HG03469 (cell line): ENCODE results near the gene TLR10.
A peak's percentile ranks its signal among the peaks of the same experiment; 100 is the strongest.

Experiments
- ATAC-seq: cut with Tn5 transposase; IDR thresholded peaks from one replicate; pipeline ENCODE4 v1.9.1; 2021; ENCODE audit warnings: mild to moderate bottlenecking, moderate library complexity, moderate number of reproducible peaks; ENCODE audit not compliant: unreplicated experiment

TLR10 gene

DNA sequence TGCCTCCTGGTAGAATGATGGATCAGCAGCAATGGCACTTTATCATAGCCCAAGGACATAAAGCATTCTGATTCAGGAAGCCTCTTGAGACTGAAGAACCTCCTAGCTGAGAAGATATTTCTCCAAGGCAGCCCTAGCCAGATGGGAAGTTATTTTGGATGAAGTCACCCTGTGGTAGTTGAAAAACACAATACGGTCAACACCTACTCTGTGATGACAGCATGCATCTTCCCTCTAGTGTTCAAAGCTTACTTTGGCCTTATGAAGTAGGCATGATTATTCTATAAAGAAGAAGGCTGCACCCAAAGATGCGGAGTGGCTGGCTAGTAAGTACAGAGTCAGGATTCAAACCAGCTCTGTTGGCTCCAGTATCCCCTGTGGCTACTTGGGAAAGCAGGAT is 47.9 kb downstream of the TLR10 start:
- ATAC-seq: no peak

DNA sequence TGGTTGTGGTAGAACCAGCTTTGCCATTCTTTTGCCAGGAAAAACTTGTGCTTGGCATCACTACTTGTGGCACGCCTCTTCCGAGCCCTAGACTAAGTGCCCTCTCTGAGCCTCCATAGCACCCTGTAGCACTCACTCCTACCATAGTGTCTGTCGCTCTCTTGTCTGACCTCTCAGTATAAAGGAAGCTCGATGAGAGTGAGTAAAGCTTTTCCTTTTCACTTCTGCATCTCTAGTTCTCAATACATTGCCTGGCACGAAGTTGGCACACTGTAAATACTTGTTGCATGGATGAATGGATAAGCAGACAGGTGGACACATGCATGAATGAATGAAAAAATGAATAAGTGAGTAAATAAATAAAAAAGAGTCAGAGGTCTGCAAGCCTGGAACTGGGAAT is 48.3 kb downstream of the TLR10 start:
- no peak for ATAC-seq

DNA sequence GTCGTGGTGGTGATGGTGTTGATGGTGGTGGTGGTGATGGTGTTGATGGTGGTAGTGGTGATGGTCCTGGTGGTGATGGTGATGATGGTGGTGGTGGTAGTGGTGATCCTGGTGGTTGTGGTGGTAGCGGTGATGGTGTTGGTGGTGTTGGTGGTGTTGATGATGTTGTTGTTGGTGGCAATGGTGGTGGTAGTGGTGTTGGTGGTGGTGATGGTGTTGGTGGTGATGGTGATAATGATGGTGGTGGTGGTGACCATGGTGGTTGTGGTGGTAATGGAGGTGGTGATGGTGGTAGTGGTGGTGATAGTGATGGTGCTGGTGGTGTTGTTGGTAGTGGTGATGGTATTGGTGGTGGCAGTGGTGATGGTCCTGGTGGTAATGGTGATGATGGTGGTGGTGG is 49.1 kb downstream of the TLR10 start:
- no peak for ATAC-seq

DNA sequence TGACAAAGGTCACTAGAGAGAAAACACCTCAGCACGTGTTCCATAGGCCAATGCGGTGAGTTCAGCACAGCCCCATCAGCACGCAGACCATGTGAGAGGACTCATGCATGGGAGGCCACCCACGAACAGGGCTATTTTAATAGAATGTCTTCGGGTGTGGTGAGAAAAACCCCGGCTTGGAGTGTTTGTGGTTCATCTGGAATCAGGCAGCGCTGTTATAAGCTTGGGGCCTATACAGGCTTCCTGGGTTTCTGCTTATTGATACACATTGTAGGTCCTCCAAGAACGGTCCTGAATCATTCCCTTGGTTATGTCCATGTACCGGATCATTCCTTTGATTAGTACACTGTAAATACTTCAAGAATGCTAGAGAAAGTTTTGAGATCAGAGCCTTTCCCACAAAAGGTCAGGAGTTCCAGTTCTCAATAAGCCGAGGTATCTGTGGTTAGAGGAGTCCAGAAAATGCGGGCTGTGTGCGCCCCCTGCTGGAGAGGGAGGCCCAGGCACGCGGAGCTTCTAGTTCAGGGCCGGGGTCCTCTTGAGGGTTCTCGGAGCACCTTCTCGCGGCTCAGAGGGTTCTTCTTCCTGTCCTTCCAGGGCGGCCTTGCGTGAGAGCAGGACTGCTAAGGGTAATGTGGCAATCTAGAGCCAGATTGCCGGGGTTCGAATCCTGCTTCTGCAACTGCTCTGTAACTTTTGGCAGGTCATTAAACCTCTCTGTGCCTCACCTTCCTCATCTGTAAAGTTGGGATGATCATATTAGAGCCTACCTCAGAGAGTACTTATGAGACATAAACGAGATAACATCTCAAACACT is 51.8 kb downstream of the TLR10 start:
- ATAC-seq: peak; percentile 84

DNA sequence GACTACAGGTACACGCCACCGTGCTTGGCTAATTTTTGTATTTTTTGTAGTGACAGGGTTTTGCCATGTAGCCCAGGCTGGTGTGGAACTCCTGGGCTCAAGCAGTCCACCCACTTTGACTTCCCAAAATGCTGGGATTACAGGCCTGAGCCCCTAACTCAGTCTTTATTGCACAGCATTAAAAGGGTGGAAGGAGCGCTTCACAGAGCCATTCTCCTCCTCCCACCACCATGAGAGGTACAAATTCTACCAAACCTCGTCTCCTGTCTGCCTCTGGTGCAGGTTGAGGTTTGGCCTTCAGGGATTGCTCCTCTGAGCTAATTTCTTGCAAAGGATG is 52.3 kb downstream of the TLR10 start:
- no peak for ATAC-seq

DNA sequence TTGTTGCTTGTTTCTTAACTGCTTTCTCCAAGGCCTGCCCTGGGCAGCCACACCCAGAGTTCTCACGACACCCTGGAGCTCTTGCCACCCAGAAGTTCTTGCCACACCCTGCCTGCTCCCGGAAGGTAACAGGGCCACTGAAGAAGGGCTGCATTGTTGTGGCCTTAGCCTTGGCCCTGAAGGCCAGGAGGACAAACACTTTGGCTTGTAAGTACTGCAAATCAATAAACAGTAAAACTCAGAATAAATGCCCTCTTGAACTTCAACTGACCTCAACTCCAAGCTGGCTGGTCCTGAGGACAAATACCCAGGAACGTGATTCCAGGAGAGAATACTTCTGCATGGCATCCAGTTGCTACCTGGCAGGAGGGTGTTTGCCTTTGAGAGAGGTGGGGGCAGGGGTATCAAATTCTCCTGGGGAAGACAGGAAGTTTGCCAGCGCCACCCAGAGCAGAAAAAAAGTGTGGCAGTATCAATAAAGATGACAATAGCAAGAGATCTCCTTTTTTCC is 54.1 kb downstream of the TLR10 start:
- ATAC-seq: no peak

DNA sequence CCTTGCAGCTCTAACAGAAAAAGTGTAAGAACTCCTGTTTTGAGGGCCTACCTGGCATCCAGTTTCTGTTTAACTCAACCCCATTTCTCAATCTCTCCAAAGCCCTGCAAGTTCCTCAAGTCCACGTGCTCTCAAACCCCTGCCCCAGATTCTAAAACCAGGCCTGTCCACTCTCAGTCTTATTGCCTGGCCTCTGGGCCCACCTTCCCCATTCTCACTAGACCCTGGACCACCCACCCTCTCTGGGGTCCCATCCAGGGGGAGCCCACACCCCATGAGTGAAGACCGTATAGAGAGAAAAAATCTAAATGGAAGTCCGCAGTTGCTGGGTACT is 58.3 kb downstream of the TLR10 start:
- no peak for ATAC-seq

DNA sequence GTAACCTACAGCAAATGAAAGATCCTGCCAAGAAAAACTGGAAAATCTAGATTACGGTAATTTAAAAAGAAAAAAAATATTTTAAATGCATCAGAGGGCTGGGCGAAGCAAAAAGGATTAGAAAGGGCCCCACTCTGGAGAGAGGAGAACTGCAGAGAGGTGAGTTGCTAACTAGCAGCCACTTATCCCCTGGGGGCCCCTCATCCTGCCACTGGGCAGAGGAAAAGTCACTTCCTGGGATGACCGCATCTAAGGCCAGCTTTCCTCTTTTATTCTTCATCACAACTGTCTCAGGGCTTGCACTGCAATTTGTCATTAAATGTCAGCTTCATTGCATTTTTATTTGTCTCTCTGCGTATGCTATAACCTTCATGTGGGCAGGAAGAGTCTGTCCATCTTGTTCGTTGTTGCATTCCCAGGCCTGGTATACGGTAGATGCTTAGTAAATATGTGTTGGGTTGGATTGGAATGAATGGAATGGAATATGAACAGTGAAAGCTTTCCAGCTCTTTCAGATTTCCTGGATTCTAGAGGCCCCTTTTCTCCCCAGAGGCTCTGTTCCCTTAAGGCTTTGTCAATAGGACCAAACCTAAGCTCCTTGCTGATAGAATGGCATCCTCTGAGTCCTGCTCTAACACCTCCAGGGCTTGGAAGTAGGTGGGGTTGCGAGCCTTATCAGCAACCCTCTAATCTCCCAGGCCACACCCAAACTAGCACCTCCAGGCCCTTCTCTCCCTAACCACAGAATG is 58.9 kb downstream of the TLR10 start:
- no peak for ATAC-seq

DNA sequence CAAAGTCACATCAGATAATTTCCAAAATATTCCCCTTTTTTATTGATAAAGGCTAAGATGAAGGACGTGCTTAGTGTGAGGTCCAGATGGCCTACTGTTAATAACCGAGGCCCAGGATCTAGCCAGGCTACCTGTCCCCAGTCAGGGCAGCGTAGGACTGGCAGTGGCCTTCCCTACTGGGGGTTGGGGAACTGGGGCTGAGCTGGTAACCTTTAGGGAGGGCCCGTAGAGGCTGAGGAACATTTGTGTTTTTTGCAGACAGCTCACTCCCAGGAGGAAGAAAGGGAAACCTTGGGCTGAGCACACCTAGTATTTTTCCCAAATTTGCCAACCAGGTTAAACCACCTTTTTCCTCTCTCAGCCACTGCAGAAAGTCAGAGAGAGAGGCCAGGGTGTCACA is 59.7 kb downstream of the TLR10 start:
- no peak for ATAC-seq
